Mesothelial cell of epicardium (in vitro differentiated cells): ENCODE measurements around the gene DHRS4. TPM values are rescaled to one million over a fixed set of nuclear protein-coding genes. Genes with fewer than 3 reads are reported as not detected.
"Not testable (repeated sequence)": the region's sequence is repeated elsewhere in the genome, so short reads cannot be mapped to it uniquely, and the experiment has no call there.

Experiments
- DNase-seq, 2 experiments: peaks; one replicate each; pipeline ENCODE4 v3.0.0; 2021; ENCODE audit warnings: low spot score in 2 of 2; ENCODE audit not compliant: unreplicated experiment in 2 of 2
- H3K27ac Mint-ChIP-seq: 2 replicates; pipeline ENCODE4 v1.8.0; 2021; ENCODE audit warnings: mixed read lengths
- H3K27me3 Mint-ChIP-seq: 2 replicates; pipeline ENCODE4 v1.8.0; 2021; ENCODE audit warnings: low read depth, mixed read lengths
- H3K36me3 Mint-ChIP-seq: 2 replicates; pipeline ENCODE4 v1.8.0; 2021; ENCODE audit warnings: mixed read lengths
- H3K4me1 Mint-ChIP-seq: 2 replicates; pipeline ENCODE4 v1.8.0; 2021; ENCODE audit warnings: mixed read lengths
- H3K4me3 Mint-ChIP-seq: 2 replicates; pipeline ENCODE4 v1.8.0; 2021; ENCODE audit warnings: mild to moderate bottlenecking, moderate library complexity, mixed read lengths
- H3K9me3 Mint-ChIP-seq: 2 replicates; pipeline ENCODE4 v1.8.0; 2021; ENCODE audit warnings: mixed read lengths
- total RNA-seq: library from RNA; stranded (reverse); gene quantifications from 3 replicates; pipeline ENCODE4 v1.2.1, GENCODE V29; 2021
- TF ChIP-seq, protein P1 (sequence below): fragments of 200-600 bp; sonication (generic); IDR thresholded peaks from one replicate; pipeline ENCODE4 v1.5.0; 2021; ENCODE audit warnings: antibody characterized with exemption; ENCODE audit not compliant: unreplicated experiment

DHRS4 gene
- total RNA-seq, 1 donor from 2014 or later = 22.0 TPM

DNA sequence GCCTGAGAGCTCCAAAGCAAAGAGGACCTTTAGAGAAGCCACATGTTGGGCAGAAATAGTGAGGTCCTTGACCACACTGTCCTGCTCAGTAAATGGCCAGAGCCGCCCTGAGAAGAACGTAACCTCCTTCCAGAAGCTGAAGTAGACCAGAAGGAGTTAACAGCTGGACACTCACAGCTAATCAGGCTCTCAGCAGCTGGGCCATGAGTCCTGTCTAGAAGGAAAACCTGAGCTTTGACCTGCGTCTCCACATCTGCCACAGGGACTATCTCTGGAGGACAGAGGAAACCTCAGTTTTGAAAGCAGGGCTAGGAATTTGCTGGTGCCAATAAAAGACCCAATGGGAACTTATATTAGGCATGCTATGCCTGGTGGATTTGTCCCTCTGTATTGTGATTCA is 12.3 kb upstream of the DHRS4 start:
- Mint-ChIP-seq H3K36me3 (peaks cover 42% of the 10 kb centered on the region), H3K27ac (no peak overlapping the region), H3K4me3 (no peak overlapping the region), H3K4me1 (no peaks in the 10 kb centered on the region), H3K9me3 (peaks cover 25% of the 10 kb centered on the region), H3K27me3 (no peaks in the 10 kb centered on the region)
- DNase-seq = no peak
- TF ChIP-seq, protein P1, sequence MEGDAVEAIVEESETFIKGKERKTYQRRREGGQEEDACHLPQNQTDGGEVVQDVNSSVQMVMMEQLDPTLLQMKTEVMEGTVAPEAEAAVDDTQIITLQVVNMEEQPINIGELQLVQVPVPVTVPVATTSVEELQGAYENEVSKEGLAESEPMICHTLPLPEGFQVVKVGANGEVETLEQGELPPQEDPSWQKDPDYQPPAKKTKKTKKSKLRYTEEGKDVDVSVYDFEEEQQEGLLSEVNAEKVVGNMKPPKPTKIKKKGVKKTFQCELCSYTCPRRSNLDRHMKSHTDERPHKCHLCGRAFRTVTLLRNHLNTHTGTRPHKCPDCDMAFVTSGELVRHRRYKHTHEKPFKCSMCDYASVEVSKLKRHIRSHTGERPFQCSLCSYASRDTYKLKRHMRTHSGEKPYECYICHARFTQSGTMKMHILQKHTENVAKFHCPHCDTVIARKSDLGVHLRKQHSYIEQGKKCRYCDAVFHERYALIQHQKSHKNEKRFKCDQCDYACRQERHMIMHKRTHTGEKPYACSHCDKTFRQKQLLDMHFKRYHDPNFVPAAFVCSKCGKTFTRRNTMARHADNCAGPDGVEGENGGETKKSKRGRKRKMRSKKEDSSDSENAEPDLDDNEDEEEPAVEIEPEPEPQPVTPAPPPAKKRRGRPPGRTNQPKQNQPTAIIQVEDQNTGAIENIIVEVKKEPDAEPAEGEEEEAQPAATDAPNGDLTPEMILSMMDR = no peak

DNA sequence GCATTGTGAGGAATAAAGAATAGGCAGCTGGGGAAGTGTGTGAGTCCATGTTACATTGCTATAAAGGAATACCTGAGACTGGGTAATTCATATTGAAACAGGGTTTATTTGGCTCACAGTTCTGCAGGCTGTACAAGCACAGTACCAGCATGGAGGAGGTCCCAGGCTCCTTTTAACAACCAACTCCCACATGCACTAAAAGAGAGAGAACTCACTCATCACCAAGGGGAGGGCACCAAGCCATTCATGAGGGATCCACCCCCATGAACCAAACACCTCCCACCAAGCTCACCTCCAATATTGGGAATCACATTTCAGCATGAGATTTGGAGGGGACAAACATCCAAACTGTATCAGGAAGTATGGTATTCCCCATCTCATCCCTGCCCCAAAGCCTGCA is 11.9 kb upstream of the DHRS4 start:
- H3K4me1 Mint-ChIP-seq = no peaks in the 10 kb centered on the region
- TF ChIP-seq, protein P1 = no peak
- no peak overlapping the region for H3K4me3 Mint-ChIP-seq
- no peaks in the 10 kb centered on the region for H3K27me3 Mint-ChIP-seq
- H3K9me3 Mint-ChIP-seq = peaks cover 30% of the 10 kb centered on the region
- no peak overlapping the region for H3K27ac Mint-ChIP-seq
- peaks cover 46% of the 10 kb centered on the region for H3K36me3 Mint-ChIP-seq
- no peak for DNase-seq

DNA sequence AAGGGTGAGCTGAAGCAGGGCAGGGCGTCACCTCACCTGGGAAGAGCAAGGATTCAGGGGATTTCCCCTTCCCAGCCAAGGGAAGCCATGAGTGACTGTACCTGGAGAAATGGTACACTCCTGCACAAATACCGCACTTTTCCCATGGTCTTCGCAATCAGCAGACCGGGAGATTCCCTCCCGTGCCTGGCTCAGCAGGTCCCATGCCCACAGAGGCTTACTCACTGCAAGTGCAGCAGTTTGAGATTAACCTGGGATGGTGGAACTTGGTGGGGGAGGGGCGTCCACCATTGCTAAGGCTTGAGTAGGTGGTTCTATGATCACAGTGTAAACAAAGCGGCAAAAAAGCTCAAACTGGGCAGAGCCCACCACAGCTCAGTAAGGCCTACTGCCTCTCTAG is 11.0 kb upstream of the DHRS4 start:
- H3K27ac Mint-ChIP-seq = no peak overlapping the region
- TF ChIP-seq, protein P1 = no peak
- H3K9me3 Mint-ChIP-seq = peaks cover 39% of the 10 kb centered on the region
- no peak for DNase-seq
- no peak overlapping the region for H3K4me3 Mint-ChIP-seq
- H3K36me3 Mint-ChIP-seq = peaks cover 49% of the 10 kb centered on the region
- H3K4me1 Mint-ChIP-seq = no peaks in the 10 kb centered on the region
- no peaks in the 10 kb centered on the region for H3K27me3 Mint-ChIP-seq

DNA sequence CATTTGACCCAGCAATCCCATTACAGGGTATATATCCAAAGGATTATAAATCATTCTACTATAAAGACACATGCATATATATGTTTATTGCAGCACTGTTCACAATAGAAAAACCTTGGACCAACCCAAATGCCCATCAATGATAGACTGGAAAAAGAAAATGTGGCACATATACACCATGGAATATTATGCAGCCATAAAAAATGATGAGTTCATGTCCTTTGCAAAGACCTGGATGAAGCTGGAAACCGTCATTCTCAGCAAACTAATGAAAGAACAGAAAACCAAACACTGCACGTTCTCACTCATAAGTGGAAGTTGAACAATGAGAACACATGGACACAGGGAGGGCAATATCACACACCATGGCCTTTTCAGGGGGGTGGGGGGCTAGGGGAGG is 4.5 kb upstream of the DHRS4 start:
- H3K4me1 Mint-ChIP-seq = peaks cover 17% of the 10 kb centered on the region
- not testable (repeated sequence) for H3K4me3 Mint-ChIP-seq

DNA sequence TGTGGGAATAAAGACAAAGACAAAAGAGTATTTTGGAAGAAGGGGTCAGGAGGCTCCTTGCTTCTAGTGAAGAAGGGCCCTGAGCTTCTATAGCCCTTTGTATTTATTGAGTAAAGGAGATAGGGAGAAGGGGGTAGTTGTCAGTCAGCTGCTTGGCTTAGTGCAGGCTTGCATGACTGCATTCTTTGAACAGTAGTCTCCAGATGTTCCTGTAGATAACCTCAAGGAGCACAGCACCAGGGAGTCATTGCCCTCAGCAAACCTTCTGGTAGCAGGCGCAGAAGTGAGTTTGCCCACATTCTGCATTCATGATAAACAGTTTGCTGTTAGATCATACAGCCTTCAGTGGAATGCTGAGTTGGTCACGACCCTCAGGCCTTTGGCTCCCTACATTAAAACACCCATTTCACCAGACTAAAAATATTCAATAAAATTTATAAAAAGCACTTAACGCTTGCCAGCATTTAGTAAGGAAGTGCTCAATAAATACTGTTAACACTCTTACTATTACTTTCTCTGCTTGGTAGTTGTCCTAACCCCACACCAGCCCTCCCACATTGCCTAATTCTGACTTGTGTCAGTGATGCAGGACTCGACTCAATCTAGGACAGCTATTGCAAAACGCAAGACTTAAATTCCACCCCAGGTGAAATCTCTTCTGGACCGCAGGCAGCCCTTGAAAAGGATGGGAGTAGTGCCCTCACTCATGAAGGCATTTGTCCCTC is 3.0 kb upstream of the DHRS4 start:
- TF ChIP-seq, protein P1 = no peak
- no peak overlapping the region for H3K27ac Mint-ChIP-seq
- no peak overlapping the region for H3K4me3 Mint-ChIP-seq
- peaks cover 22% of the 10 kb centered on the region for H3K36me3 Mint-ChIP-seq
- H3K4me1 Mint-ChIP-seq = peaks cover 25% of the 10 kb centered on the region
- peaks cover 35% of the 10 kb centered on the region for H3K9me3 Mint-ChIP-seq
- no peaks in the 10 kb centered on the region for H3K27me3 Mint-ChIP-seq
- DNase-seq = no peak

More for the DNA sequence above, 4.5 kb upstream of the DHRS4 start:
- H3K27me3 Mint-ChIP-seq, H3K27ac Mint-ChIP-seq, DNase-seq: not testable (repeated sequence)
- H3K36me3 Mint-ChIP-seq = peaks cover 26% of the 10 kb centered on the region
- peaks cover 46% of the 10 kb centered on the region for H3K9me3 Mint-ChIP-seq

DNA sequence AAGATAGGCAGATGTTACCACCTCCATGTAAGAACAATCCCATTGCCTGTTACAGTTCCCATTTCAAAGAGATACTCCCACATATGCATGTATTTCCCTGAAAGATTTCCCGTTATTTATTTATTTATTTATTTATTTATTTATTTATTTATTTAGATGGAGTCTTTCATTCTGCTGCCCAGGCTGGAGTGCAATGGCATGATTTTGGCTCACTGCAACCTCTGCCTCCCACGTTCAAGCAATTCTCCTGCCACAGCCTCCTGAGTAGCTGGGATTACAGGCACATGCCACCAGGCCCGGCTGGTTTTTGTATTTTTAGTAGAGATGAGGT is 2.5 kb upstream of the DHRS4 start:
- H3K4me3 Mint-ChIP-seq, DNase-seq, H3K27ac Mint-ChIP-seq, H3K27me3 Mint-ChIP-seq: not testable (repeated sequence)
- Mint-ChIP-seq H3K36me3 (peaks cover 24% of the 10 kb centered on the region), H3K9me3 (peaks cover 31% of the 10 kb centered on the region), H3K4me1 (peaks cover 25% of the 10 kb centered on the region)
